HG03196 (cell line): ENCODE measurements around the gene MYMX.
"Not testable (repeated sequence)": the region's sequence is repeated elsewhere in the genome, so short reads cannot be mapped to it uniquely, and the experiment has no call there.

Source experiments
- ATAC-seq: cut with Tn5 transposase; IDR thresholded peaks from one replicate; pipeline ENCODE4 v1.9.1; 2021; ENCODE audit not compliant: unreplicated experiment

MYMX gene

DNA sequence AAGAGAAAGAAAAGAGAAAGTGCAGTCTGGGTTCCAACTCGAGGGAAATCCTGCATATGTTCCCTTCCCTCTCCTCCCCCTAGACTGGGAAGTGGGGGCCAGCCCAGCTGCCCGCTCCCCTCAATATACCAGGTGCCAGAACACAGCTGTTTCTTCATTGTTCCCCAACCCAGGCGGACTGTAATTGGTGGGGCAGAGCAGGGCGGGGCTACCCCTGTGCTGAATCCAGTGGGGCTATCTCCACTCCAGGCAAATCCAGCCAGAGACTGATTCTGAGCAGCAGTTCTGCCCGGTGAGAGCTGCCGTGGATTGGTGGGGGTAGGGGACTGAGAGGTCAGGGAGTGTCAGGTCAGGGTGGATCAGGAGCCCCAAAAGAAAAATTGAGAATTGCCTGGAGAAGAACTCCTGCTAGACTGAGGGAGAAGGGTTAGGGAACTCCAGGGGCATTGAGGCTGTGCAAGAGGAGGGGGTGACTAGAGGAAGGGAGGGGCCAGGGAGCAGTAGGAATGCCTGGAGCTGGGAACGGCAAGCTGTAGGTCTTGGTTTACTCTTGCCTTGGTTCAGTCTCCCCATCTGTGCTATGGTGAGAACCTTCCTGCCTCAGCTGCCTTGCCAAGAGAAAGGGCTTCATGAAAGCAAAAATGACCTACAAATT, at the start of gene MYMX:
Gene MYMX, plus strand, starts transcription at position 250 of the 655 bp plus-strand sequence. CDS start 546 bp downstream, outside the sequence.
- no peak for ATAC-seq

DNA sequence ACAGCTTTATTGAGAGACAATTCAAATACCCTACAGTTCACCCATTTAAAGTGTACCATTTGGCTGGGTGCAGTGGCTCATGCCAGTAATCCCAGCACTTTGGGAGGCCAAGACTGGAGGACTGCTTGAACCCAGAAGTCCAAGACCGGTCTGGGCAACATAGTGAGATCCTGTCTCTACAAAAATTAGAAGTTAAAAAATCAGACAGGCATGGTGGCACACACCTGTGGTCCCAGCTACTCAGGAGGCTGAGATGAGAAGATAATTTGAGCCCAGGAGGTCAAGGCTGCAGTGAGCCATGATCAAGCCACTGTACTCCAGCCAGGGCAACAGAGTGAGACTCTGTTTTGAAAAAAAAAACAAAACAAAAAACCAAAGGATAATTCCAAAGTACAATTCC, 49.2 kb upstream of the MYMX start:
- no peak for ATAC-seq

DNA sequence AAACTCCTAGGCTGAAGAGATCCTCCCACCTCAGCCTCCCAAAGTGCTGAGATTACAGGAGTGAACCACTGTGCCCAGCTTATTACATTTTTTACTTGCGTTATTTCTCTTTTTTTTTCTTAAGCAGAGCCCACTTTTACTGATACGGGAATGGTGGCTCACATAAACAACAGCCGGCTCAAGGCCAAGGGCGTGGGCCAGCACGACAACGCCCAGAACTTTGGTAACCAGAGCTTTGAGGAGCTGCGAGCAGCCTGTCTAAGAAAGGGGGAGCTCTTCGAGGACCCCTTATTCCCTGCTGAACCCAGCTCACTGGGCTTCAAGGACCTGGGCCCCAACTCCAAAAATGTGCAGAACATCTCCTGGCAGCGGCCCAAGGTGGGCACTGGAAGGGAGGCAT, 47.6 kb upstream of the MYMX start:
- ATAC-seq: no peak

DNA sequence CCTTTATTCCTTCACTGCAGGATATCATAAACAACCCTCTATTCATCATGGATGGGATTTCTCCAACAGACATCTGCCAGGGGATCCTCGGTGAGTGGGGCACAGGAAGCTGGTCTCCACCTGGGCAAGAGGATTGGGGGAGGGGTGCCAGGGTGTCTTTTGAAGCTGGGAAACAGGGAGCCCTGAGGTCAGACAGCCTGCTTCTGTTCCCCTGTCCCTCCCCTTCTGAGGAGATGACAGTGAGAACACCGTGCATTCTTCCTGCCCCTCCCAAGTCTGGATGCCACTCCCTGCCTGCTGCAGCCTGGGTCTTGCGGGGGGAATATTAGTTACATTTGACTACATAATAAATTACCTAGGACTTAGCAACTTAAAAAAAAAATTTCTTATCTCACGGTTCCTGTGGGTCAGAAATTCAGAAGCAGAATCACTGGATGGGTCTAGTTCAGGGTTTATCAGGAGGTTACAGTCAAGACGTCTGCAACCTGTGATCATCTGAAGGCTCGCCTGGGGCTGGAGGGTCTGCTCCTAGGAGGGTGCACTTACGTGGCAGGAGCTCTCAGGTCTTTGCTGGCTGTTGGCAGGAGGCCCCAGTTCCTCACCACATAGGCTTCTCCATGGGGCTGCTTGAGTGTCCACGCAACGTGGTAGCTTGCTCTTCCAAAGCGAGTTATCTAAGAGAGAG, 46.7 kb upstream of the MYMX start:
- ATAC-seq: no peak

DNA sequence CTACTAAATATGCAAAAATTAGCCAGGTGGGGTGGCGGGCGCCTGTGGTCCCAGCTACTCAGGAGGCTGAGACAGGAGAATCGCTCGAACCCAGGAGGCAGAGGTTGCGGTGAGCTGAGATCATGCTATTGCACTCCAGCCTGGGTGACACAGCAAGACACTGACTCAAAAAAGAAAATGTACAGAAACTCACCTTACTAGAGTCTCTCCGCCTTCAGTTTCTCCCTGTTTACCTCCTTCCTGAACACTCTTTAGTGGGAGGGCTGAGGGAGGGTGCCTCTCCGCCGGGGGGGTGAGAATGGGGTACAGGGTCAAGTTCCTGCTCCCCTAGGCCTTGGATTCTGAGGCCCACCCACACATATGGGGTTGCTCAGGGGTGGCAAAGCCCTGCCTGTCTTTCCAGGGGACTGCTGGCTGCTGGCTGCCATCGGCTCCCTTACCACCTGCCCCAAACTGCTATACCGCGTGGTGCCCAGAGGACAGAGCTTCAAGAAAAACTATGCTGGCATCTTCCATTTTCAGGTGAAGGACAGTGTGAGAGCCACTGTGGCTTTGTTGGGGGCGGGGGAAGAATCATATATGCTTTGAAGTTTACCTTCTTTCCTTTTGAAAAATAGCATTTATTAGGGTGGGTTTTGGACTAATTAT, 44.7 kb upstream of the MYMX start:
- ATAC-seq: no peak

DNA sequence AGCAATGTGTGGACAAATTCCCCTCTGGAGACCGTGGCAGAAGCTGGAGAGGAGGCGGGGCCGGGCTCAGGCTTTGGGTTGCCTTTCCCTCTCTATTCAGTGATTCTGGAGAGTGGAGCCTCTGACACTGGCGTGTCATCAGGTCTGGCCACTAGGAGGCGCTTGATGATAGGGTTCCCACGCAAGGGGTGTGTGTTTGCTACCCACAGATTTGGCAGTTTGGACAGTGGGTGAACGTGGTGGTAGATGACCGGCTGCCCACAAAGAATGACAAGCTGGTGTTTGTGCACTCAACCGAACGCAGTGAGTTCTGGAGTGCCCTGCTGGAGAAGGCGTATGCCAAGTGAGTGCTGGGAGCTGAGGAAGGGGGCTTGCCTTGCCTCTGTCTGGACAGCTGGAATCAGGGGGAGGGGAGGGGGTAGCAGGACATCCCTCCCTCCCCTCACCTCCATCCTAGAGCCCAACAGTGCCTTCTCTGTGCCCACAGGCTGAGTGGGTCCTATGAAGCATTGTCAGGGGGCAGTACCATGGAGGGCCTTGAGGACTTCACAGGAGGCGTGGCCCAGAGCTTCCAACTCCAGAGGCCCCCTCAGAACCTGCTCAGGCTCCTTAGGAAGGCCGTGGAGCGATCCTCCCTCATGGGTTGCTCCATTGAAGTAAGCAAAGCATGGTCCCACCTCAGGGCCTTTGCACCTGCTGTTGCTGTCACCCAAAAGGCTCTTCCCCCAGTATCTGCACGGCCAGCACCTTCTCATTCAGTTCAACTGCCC, 43.8 kb upstream of the MYMX start:
- peak; percentile 49 for ATAC-seq

DNA sequence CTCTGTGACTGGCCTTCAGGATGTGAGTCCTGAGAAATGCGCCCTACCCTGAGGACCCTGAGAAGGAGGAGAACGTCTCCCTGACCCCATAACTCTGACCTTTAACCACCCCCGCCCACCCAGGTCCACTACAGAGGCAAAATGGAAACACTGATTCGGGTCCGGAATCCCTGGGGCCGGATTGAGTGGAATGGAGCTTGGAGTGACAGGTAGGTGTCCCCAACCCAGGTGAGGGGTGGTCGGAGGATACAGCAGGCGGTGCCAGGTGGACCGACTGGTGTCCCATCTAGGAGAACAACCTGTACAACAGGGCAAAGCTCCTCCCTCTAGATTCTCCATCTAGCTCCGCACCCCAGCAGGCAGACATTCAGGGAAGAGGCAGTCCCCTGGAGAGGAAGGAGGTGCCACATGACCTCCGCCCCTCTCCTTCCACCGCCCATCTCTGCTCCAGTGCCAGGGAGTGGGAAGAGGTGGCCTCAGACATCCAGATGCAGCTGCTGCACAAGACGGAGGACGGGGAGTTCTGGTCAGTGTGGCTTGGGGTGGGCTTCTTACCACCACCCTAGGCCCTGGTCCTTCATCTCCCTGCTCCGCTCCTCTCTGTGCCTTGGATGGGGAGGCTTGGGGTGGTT, 40.5 kb upstream of the MYMX start:
- ATAC-seq: no peak

DNA sequence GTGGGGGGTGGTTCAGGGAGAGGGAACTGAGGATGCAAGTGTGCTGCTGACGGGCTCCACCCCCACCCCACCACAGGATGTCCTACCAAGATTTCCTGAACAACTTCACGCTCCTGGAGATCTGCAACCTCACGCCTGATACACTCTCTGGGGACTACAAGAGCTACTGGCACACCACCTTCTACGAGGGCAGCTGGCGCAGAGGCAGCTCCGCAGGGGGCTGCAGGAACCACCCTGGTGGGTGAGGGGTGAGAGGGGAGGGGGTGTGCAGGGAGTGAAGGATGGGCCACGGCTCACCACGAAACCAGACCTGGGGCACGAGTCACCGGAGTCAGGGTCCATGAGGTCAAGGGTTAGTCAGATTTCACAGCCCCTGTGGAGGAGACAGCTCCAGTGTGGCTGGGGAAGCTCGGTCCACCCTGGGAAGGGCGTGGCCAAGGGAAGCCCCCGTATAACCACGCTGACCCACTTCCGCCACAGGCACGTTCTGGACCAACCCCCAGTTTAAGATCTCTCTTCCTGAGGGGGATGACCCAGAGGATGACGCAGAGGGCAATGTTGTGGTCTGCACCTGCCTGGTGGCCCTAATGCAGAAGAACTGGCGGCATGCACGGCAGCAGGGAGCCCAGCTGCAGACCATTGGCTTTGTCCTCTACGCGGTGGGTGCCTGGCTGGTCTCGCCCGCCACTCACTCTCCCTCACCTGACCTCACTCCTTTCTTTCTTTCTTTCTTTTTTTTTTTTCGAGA, 39.8 kb upstream of the MYMX start:
- peak; percentile 37 for ATAC-seq

DNA sequence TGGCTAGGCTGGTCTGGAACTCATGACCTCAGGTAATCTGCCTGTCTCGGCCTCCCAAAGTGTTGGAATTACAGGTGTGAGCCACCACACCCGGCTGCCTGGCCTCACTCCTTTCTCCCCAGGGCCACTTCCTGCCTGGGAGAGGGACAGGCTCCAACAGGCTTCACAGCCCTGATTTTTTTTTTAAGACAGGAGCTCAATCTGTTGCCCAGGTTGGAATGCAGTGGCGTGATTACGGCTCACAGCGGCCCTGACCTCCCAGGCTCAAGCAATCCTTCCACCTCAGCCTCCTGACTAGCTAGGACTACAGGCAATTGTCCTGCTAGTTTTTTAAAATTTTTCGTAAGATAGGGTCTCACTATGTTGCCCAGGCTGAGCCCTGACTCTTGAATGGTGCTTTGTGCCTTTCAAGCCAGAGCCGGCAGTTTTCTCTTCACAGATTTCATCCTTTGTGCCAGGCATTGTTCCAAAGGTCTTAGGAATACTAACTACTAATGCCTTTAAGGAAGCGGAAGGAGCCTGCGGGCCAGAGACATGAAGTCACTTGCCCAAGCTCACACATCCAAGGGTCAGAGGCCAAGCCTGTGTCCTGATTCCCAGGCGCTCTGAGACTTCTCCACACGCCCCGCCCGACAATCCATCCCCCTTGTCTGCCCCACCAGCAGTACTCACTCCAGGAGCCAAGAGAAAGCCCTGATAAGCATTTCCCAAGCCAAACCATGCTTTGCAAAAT, 38.9 kb upstream of the MYMX start:
- no peak for ATAC-seq

DNA sequence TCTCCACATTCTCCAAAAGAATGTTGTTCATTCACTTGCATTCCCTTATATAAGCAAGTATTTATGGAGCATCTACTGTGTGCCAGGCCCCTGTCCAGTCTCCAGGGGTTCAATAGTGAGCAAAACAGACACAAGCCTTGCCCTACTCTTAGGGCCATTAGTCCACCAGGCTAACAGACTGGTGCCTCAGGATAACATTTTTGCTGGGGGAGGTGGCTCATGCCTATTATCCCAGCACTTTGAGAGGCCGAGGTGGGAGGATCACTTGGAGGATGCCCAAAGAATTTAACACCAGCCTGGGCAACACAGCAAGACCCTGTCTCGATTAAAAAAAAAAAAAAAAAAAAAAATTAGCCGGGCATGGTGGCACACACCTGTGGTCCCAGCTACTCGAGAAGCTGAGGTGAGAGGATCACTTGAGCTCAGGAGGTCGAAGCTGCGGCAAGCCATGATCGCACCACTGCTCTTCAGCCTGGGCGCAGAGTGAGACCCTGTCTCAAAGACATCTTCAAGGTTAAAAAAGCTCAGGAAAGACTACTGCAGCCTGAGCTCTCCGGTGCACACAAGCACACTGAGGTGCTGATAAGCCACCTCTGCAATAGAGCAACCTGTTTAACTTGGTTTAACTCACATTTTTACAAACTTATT, 38.2 kb upstream of the MYMX start:
- no peak for ATAC-seq

DNA sequence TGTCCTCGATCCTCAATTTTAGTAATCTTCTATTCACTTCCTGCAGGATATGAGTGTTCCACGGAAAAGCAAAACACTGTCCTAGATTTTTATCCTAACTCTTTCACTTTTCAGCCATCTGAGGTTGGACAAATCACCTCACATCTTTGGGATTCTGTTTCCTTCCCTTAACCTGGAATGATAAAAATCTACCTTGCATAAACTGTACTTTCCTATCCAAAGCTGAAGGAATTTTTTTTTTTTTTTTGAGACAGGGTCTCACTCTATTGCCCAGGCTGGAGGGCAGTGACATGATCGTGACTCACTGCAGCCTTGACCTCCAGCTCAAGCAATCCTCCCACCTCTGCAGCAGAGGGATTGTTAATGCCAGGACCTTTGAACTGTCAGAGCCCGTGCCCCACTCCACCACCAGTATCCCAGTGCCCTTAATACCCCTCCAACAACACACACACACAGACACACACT, 37.6 kb upstream of the MYMX start:
- ATAC-seq: no peak

DNA sequence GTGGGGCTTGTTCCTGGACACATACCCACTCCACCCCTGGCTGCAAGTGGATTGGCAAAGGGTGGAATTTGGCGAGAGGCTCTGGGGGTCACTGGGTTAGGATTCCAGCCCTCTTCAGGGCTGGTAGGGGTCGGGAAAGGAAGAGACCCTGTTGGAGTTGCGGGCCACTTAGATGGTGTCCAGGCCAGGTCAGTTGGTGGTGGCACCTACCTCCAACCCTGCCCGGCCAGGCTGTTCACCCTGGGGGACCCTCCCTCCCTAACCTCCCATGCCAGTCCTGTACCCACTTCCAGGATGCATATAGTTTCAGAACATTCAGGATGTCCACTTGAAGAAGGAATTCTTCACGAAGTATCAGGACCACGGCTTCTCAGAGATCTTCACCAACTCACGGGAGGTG, 37.1 kb upstream of the MYMX start:
- no peak for ATAC-seq

DNA sequence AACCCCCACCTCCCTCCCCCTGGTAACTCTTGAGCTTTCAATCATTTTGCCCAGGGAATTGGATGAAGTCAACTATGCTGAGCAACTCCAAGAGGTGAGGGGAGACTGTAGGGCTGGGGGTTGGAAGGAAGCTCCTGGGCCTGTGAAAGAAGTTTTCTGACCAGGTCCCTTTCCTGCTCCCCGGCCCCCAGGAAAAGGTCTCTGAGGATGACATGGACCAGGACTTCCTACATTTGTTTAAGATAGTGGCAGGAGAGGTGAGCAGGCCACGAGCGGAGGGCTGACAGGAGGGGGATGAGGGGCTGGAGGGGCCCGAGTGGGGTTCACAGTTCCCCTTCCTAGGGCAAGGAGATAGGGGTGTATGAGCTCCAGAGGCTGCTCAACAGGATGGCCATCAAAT, 36.3 kb upstream of the MYMX start:
- ATAC-seq: no peak

DNA sequence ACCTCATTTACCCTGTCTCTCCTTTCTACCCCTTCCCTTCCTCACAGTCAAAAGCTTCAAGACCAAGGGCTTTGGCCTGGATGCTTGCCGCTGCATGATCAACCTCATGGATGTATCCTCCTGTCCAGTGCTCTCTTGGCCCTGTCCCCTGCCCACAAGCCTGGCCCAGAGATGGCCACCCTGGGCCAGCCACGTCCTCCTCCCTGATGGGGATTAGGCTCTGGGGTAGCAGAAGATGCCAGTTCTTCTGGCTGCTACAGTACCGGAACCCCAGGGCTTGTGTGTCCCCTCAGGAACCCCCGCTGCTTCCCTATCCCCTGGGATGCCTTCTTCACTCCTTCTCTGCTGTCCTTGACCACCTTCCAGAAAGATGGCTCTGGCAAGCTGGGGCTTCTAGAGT, 35.8 kb upstream of the MYMX start:
- no peak for ATAC-seq

DNA sequence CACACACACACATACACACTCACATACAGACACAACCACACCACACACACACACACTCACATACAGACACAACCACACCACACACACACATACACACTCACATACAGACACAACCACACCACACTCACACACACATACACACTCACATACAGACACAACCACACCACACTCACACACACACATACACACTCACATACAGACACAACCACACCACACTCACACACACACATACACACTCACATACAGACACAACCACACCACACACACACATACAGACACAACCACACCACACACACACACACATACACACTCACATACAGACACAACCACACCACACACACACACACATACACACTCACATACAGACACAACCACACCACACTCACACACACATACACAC, 34.9 kb upstream of the MYMX start:
- ATAC-seq: not testable (repeated sequence)

DNA sequence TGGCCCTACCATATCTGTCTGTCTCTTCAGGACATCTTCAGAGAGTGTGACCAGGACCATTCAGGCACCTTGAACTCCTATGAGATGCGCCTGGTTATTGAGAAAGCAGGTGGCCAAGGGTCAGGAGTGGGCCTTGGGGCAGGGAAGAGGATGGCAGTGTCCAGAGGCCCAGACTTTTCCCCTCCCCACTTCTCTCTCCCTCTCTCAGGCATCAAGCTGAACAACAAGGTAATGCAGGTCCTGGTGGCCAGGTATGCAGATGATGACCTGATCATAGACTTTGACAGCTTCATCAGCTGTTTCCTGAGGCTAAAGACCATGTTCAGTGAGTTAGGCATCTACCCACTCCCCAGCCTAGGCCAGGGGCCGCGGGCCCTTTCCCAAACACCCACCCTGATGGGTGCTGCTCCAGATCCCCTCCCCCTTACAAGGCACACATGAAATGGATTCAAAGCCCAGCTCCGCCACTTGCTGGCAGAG, 33.8 kb upstream of the MYMX start:
- ATAC-seq: no peak

DNA sequence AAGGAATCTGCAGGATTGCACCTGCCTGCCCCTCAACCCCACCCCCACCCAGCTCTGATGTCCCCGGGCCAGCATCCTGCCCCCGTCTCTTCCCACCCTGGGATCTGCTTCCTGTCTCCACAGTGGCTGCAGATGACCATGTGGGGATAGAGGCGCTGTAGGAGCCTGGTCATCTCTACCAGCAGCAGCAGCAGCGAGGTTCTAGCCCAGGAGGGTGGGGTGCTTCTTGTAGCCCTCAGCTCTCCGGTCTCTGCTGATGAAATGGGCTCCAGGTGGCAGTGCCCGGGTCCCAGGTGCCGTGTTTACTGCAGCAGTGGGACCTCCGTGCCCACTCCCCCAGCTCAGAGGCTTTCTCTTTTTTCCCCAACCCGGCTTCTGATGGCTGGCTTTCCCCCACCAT, 32.9 kb upstream of the MYMX start:
- no peak for ATAC-seq

DNA sequence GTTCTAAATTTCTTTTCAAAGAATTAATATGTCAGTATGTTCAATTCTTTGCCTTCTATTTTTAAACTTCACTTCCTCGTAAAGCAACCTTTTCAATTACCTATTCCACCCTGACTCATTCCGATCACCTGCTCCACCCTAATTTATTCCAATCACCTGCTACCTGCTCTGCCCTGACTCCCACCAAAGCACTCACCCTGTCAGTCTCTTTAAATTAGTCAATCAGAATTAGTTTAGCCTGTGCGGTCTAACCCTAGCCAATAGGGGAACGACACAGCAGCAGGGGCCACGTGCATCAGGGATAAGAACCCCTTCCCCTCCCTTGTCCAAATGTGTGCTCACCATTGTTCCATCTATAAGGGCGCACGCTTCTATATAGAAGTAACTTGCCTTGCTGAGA, 31.4 kb upstream of the MYMX start:
- not testable (repeated sequence) for ATAC-seq
